ENCODE data around the gene ABLIM2.

- TF ChIP-seq EZH2 (conservative IDR thresholded peaks at IDR 0.05; ENCODE audit: low read depth, low read length) (no peak), ZNF839 (CRISPR knock-in tag; IDR thresholded peaks at IDR 0.05; ENCODE audit: borderline replicate concordance) (no peak), FOXC1 (CRISPR knock-in tag; IDR thresholded peaks at IDR 0.05; ENCODE audit: borderline replicate concordance) (no peak), SMAD3 (CRISPR knock-in tag; IDR thresholded peaks at IDR 0.05) (no peak), ZBTB26 (CRISPR knock-in tag; IDR thresholded peaks at IDR 0.05; ENCODE audit: borderline replicate concordance) (no peak), ZNF557 (CRISPR knock-in tag; IDR thresholded peaks at IDR 0.05) (no peak), POLR2AphosphoS5 (IDR thresholded peaks at IDR 0.05; ENCODE audit: low read depth, low read length) (no peak), ZEB1 (IDR thresholded peaks at IDR 0.05; ENCODE audit: insufficient replicate concordance, low read depth) (no peak), FOXP4 (CRISPR knock-in tag; IDR thresholded peaks at IDR 0.05) (no peak), BHLHE40 (IDR thresholded peaks at IDR 0.05; ENCODE audit: low read length) (no peak), ZSCAN29 (CRISPR knock-in tag; conservative IDR thresholded peaks at IDR 0.05) (no peak), EP300 (IDR thresholded peaks at IDR 0.05; ENCODE audit: low read depth in 2 of 2, low read length in 2 of 2) (no peak), EP300 (CRISPR knock-in tag; IDR thresholded peaks at IDR 0.05; ENCODE audit: borderline replicate concordance) (no peak), CEBPB (IDR thresholded peaks at IDR 0.05; ENCODE audit: borderline replicate concordance, low read depth, low read length) (no peak)
- TF ChIP-seq, protein P1, sequence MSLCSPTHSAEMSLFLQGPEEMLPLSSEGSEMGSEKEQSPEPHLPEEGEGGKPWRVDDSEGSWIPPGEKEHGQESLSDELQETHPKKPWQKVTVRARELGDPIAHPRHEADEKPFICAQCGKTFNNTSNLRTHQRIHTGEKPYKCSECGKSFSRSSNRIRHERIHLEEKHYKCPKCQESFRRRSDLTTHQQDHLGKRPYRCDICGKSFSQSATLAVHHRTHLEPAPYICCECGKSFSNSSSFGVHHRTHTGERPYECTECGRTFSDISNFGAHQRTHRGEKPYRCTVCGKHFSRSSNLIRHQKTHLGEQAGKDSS (CRISPR knock-in tag; IDR thresholded peaks at IDR 0.05; ENCODE audit: borderline replicate concordance, low read depth) = no peak
Observed at GRCh38 chr4:8107146-8107657, 51.4 kb downstream of the ABLIM2 start.

Data from HepG2 (cell line).